Left forelimb (tissue), 1 donor: ENCODE measurements around the gene NAA25.
"Not testable (repeated sequence)": the region's sequence is repeated elsewhere in the genome, so short reads cannot be mapped to it uniquely, and the experiment has no call there.

Source experiments
- DNase-seq: peaks from one replicate; pipeline ENCODE4 v3.0.0-alpha.2; 2018; ENCODE audit warnings: low spot score

NAA25 gene

GRCh38 chr12:112061137-112061536 lies 47.4 kb downstream of the NAA25 start:
- no peak for DNase-seq

GRCh38 chr12:112049351-112049750 lies 59.2 kb downstream of the NAA25 start:
- DNase-seq = no peak

- no peak for DNase-seq
These were observed 62.6 kb downstream of the NAA25 start for GRCh38 chr12:112046003-112046402.

GRCh38 chr12:112036614-112037013 lies 72.0 kb downstream of the NAA25 start:
- not testable (repeated sequence) for DNase-seq

DNA sequence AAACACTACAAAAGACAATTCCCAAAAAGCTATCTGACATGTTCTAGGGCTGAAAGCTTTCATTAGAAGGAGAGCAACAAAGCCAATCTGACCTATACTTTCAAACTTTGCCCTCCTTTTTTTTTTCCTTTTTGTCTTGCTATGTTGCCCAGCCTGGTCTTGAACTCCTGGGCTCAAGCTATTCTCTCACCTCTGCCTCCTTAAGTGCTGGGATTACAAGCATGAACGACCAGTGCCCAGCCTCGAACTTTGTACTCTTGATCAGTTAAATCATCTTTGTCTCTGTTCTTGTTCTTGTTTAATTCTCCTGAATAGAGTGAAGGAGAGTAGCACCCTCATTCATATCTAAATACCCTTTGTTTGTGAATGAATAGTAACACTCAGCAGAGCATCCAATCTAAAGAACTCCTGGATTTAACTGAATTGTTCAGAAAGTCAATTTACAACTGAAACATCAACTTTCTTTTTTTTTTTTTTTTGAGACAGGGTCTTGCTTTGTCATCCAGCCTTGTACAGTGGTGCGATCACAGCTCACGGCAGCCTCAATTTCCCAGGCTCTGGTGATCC lies 73.3 kb downstream of the NAA25 start:
- DNase-seq = no peak

DNA sequence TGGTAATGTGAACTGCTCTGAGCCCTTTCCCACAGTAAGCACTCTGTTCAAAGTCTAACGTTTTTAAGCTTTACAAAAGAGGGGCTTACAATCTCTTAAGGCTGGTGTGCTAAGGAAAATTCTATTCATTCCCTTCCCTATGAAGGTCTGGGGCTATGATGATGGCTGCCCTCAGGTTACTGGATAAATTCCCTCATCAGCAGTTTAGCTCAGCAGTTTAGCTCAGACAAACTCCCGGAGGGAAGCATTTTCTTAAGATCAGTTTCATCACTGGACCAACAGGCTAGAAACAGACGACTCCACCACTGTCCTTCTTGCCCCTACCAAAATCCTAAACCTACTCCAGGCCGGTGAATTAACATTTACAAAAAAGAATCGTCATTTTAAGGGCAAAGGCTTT lies 76.3 kb downstream of the NAA25 start:
- DNase-seq = no peak

- DNase-seq = no peak
These were observed 77.1 kb downstream of the NAA25 start for GRCh38 chr12:112031472-112031871.

GRCh38 chr12:112029301-112029700 lies 79.3 kb downstream of the NAA25 start:
- no peak for DNase-seq

DNA sequence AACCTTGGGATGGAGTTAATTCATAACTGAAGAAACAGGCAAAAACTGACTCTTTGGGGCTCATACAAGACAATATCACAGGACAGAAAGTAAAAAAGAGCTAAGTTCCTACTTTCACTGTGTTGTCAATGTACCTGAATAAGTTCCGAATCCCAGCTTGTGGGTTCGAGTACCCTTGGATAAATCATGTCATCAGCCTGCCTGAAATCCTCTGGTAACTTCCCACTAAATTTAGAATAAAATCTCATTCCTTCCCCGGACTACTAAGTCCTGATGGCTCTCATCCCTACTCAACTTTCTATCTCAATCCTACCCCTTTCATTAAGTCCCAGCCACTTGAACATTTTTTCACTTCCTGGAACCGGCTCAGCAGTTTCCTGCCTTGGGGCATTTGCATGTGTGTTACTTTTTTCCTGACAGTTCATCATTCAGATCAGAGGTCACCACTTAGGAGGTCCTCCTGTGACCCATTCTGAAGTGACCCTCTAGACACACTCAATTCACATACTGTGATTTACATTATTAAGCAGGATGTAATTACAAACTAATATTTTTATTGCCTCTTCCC lies 82.7 kb downstream of the NAA25 start:
- no peak for DNase-seq

GRCh38 chr12:112023759-112024396 lies 84.7 kb downstream of the NAA25 start:
- no peak for DNase-seq

- no peak for DNase-seq
These were observed 86.2 kb downstream of the NAA25 start for GRCh38 chr12:112022241-112023016.

DNA sequence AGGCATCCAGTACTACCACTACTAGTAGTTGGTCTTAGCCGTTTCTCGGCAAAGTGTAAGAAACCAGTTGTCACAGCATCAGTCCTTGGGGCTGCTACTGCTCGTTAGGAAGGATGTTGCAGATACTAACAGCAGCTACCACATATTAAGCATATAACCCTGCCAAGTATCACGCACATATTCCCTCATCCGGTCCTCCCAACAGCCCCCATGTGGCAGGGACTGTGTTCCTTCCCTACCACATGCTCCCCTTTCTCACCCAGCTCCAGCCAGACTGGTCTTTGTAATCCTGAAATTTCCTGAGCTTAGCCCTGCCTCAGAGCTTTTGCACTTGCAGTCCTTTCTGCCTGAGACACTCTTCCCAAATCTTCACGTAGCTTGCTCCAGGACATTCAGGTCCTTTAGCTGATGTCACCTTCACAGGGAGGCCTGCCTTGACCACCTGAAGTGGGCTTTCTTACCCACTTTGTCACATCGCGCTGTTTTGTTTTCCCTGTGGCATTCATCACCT lies 87.6 kb downstream of the NAA25 start:
- DNase-seq = no peak

- DNase-seq = no peak
These were observed 89.9 kb downstream of the NAA25 start for GRCh38 chr12:112018571-112019237.

- DNase-seq = no peak
These were observed 91.5 kb downstream of the NAA25 start for GRCh38 chr12:112017041-112017440.

DNA sequence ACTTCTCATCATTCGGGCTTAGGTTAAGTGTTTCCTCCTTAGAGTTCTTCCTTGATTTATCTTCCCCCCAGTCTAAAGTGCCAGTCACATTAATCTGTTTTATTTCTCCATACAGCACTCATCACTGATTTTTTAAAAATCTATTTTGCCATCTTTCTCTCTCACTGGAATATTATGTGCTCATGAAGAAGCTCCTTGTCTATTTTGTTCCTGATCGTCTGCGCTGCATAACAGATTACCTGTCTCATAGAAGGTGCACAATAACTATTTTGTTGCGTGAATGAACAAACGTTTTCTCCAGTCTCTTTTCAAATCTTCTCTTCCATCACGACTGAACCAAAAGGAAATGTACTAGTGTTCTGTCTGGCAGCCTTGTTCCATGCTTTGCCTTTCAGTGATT lies 92.6 kb downstream of the NAA25 start:
- DNase-seq = no peak

DNA sequence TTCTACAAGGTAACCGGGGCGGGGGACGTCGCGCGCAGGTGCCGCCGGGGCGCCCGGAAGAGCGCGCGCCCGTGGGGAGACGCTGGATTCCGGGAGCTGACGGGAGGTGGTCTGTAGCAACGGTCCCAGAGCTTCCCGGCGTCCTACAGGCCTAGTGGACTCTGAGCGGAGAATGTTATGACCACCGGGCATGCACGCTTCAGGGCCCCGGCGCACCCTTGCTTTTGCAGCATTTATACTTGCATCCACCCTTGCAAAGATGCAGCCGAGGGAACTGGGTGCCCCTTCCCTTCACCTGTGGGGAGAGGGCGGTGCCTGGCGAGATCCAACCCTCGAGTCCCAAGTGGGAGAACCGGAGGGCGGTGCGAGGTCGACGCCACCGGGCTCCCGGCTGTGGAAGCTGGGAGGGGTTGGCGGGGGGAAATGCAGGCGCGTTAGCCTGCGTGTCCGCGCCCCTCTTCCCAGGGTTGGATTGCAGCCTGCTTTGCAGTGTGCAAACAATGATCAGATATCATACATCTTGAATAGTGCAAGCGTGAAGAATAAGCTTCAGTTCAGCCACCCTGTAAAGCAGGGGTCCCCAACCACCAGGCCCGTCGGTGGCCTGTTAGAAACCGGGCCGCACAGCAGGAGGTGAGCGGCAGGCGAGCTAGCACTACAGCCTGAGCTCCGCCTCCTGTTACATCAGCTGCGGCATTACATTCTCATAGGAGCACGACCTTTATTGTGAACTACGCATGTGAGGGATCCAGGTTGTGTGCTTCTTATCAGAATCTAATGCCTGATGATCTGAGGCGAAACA lies 94.8 kb downstream of the NAA25 start:
- peak; percentile 69 for DNase-seq

GRCh38 chr12:112012775-112013600 lies 95.6 kb downstream of the NAA25 start, which contains the start of the genes ERP29 and TMEM116:
Gene ERP29 (plus strand): TSS chr12:112013426. CDS start chr12:112013466, 40 bp downstream.
Gene TMEM116 (minus strand): TSS chr12:112013165. CDS start chr12:112005270, 7,895 bp downstream.
- peak; percentile 100 for DNase-seq

DNA sequence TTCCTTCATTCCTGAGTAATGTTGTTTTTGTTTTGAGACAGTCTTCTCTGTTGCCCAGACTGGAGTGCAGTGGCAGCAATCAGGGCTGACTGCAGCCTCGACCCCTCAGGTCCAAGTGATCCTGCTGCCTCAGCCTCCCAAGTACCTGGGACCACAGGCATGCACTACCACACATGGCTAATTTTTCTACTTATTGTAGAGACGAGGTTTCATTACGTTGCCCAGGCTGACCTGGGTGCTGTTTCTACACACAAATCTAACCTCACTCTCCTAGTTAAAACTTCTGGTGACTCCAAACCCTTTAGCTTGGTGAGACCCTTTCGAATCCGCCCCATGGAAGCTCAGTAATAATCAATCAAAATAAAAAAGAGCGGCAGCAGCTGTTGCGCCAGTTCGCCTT lies 96.9 kb downstream of the NAA25 start:
- DNase-seq = no peak

DNA sequence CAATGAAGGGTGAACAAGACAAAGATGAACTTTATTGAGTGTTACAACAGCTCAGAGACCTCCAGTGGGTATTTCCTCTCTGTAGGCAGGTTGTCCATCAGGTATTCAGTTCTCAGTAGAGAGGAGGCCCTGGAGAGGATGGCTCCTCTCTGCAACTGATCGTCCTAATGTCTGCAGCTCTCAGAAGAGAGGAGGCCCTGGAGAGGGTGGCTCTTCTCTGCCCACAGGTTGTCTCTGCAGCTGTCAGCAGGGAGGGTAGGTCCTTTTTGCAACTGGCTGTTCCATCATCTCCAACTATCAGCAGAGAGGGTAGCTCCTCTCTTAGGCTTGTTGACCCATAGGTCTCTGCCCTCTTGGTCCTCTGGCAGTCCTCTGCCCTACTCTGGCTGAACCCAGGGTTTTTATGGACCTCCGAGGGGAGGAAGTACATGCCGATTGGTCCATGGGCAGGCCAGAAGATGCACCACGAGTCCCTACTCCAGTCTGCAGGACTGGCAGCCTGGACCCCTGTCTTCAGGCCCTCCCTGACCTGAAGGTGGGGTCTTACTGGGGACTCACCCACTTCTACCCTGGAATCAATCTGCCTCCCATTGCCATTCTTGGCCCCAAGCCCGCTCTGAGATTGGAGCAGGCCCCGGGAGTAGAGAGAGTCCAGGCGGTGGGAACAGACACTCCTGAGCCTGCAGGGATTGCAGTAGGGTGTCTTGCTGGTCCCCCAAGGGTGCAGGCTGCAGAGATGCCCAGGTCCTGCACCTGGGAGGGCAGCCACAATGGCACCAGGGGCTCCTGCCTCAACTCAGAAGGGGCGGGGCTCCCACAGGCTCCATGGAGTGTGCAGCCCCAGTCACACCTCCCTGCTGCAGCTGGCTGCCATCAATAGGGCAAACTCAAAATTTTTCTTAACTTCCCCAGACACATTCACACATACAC lies 97.9 kb downstream of the NAA25 start:
- no peak for DNase-seq
